GM12801 (cell line): ENCODE measurements around the gene LDLRAD3.

Experiments used
- CTCF ChIP-seq: IDR thresholded peaks from one replicate; pipeline ENCODE4 v1.5.1; 2011; ENCODE audit warnings: control low read depth; ENCODE audit not compliant: insufficient read length; ENCODE audit errors: extremely low read depth

LDLRAD3 gene

GRCh38 chr11:35943713-35944502 lies at the start of gene LDLRAD3:
LDLRAD3 (plus strand) TSS chr11:35944062; CDS start chr11:35944099, 37 bp downstream.
- TF ChIP-seq CTCF = no peak

GRCh38 chr11:35897019-35897418 lies 46.8 kb upstream of the LDLRAD3 start:
- TF ChIP-seq CTCF = no peak

- TF ChIP-seq CTCF = no peak
Observed at GRCh38 chr11:35902961-35903360, 40.9 kb upstream of the LDLRAD3 start.

GRCh38 chr11:35905646-35906276 lies 38.1 kb upstream of the LDLRAD3 start:
- TF ChIP-seq CTCF = no peak

GRCh38 chr11:35906277-35906661 lies 37.6 kb upstream of the LDLRAD3 start:
- no peak for TF ChIP-seq CTCF

- no peak for TF ChIP-seq CTCF
Observed at GRCh38 chr11:35906681-35907080, 37.2 kb upstream of the LDLRAD3 start.

- no peak for TF ChIP-seq CTCF
Observed at GRCh38 chr11:35907648-35908431, 36.0 kb upstream of the LDLRAD3 start.
